ENCODE measurements around the gene ZNF205.

ZNF205 gene

DNA sequence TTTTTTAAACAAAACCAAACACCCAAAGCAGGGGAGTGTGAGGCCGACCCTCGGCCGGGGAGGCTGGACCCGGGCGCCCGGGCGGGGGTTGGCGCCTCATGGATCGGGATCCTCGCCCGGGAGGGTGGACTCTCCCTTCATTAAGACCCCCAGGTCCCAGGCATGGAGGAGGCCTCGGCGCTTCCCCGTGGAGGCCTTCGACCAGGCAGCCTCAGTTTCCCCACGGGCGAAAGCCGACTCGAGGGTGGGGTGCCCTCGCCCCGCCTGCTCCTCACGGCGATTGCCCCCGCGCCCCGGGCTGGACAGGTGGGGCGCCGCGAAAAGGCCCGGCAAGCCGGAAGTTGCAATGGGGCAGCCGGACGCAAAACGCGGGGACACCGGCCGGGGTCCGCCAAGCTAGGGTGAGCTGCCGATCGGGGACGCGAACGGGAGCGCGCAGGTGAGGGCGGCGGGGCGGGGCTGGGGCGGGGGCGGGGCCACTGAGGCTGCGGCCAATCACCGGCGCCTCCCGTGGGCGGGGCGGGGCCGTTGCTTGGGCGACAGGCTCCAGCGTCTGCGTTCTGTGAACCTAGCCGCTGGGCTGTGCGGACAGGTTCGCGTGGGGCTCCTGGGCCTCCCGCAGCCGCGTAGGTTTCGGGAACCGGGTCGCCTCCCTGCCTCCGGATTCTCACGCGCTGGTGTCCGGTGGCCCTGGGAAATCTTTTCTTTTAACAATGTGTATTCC is 6.0 kb upstream of the ZNF205 start:
- peak; percentile 94 to 98 for DNase-seq

DNA sequence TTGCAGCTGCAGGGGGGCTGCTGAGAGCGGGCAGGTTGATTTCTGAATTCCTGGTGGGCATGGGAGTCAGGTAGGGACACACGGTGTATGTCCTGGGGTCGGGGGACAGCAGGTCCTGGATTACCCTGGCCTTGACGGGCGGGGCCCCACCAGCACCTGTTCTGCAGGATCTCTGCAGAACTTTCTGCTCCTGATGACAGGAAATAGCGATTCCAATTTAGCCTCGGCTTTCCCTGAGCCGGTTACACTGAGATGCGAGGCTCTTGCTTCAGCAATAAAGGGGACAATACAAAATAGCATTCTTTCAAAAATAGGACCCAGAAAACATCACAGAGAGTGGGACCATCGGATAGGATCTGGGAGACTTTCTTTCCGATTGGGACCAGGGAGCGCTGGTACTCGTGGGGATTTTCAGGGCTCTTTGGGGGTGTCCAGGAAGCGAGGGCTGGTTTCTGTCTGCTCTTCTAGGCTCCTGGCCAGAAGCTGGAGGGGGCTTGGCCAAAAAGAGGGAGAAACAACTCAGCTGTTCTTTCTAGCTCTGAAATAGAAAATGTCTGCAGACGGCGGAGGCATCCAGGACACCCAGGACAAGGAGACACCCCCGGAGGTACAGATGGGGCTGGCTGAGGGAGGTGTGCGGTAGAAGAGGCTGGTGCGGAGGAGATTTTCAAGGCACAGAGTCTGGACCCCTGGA is 642 bp downstream of the ZNF205 start:
- no peak for DNase-seq

DNA sequence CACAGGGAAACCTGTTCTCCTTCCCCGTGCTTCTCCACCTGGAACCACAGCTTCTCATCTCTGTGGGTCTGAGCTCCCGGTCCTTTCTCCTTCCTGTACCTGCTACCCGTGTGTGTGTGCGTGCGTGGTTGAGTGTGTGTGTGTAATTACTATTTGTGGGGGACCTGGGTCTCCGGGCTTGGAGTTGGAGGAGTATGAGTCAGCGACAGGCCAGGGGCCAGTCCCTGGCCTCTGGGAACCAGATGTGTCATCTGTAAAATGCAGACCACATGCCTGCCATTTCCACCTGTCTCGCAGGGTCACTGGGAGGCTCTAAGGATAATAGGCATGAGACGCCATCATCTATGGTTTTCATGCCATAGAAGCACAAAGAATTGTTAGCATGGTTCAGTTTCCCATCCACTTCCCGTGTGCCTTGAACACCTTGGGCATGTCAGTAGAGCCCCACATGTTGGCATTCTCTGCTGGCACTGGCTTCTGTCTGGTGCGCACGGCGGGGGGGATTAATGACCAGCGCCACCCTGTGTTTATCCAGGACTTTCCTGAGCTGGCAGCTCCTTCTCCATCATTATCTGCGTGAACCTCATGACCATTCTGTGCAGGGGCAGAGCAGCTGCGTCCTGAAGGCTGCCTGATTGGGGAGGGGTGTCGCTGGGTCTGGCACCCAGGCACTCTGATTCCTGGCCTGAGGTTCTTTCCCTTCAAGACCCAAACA is 1.5 kb downstream of the ZNF205 start:
- no peak for DNase-seq

DNA sequence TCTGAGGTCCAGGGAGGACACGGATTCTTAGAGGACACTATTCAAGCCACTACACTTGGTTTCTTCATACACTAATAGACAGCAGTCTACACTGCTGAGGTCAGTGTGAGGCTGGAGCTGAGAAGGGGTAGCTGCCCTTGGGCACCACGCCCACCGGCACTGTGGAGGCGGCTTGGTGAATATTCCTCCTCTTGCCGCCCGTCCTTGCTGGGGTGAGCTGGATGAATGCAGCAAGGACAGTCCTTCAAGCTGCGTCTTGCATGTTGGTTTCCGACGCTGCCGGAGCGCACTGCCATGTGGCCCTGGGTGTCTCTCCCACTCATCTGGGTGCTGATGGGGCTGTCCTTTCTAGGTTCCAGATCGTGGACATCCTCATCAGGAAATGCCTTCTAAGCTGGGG is 2.6 kb downstream of the ZNF205 start:
- no peak for DNase-seq

DNA sequence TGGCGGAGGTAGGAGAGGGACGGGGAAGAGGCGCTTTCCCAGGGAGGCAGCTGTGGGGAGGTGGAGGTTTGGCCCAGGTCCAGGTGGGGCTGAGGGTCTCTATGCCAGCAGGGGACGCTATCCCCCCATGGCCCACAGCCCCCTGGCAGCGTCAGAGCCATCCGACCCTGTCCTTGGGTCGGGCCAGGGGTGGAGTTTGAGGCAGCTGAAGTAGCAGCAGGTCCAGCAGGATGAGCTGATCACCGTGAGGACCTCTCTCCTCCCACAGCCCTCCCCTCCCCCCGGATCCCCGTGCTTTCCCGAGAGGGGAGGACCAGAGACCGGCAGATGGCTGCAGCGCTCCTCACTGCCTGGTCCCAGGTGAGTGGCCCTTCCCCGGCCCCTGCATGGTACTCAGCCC is 3.2 kb downstream of the ZNF205 start:
- DNase-seq: no peak

GRCh38 chr16:3118204-3118790 is 5.9 kb downstream of the ZNF205 start:
- DNase-seq: no peak

DNA sequence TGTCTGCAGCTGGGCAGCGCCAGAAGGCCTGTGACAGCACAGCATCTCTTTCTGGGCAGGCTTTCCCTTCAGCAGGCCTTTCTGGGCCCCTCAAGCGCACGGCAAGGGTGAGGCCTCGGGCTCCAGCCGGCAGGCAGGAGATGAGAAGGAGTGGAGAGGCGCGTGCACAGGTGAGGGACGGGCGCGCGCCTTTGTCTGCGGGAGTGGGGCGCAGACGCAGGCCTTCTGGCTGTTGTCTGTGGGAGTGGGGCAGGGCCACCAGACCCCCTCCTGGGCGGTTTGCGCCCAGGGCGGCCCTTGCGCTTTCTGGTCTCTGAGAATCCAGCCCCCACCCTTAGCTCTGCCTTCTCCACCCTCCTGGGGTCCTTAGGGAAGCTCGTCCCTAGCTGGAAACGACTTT is 6.5 kb downstream of the ZNF205 start:
- DNase-seq: no peak

DNA sequence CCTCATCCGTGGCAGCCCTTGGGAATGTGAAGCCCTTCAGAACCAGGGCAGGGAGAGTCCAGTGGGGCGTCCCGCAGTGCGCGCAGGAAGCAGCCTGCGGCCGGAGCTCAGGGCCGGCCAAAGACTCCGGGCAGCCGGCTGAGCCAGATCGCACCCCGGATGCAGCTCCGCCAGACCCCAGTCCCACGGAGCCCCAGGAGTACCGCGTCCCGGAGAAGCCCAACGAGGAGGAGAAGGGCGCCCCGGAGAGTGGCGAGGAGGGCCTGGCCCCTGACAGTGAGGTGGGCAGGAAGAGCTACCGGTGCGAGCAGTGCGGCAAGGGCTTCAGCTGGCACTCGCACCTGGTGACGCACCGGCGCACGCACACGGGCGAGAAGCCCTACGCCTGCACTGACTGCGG is 6.9 kb downstream of the ZNF205 start:
- no peak for DNase-seq

DNA sequence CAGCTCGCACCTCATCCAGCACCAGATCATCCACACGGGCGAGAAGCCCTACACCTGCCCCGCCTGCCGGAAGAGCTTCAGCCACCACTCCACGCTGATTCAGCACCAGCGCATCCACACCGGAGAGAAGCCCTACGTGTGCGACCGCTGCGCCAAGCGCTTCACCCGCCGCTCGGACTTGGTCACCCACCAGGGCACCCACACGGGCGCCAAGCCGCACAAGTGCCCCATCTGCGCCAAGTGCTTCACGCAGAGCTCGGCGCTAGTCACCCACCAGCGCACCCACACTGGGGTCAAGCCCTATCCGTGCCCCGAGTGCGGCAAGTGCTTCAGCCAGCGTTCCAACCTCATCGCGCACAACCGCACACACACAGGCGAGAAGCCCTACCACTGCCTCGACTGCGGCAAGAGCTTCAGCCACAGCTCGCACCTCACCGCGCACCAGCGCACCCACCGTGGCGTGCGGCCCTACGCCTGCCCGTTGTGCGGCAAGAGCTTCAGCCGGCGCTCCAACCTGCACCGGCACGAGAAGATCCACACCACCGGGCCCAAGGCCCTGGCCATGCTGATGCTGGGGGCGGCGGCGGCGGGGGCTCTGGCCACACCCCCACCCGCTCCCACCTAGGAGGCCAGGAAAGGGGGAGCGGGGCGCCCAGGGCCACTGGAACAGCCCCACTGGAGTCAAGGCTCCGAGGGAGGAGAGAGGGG is 7.5 kb downstream of the ZNF205 start:
- no peak for DNase-seq

DNA sequence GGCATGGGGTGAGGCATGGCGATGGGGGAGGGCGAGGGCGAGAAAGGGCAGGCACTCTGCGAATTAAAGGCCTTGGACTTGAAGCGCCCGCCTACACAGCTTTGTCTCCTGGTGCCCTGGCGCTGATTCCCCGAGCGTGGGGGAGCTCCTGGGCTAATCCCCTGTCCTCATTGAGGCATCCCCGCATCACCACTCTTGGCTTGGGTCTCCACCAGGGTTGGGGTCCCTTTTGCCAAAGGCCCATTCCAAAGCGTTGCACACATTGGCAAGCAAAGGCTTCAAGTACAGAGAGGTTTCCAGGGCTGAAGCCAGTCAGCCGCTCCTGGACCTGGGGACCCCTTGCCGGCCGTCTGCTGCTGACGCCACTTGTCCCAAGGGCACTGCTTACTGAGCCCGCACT is 8.0 kb downstream of the ZNF205 start:
- DNase-seq: no peak

- no peak for DNase-seq
Measured at GRCh38 chr16:3121851-3122467, 9.6 kb downstream of the ZNF205 start.

DNA sequence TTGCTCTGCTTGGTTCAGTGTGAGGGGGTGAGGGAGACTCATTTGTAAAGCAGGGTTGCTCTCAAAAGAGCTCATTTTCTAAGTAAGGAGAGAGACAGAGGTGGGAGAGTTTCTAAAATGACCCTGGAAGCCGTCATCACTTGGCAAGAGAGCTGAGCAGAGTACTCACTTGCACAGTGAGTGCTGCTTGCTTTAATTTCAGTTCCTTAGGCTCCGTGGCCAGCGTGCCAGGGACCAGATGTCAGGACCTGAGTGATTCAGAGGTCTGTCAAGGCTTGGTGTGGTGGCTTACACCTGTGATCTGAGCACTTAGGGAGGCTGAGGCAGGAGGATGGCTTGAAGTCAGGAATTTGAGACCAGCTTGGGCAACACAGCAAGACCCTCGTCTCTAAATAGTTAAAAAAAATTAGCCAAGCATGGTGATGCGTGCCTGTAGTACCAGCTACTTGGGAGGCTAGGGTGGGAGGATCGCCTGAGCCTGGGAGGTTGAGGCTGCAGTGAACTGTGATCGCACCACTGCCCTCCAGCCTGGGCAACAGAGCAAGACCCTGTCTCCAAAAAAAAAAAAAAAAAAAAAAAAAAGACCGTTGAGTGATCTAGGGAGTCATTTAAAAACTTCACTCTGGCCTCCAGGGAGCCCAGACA is 10.7 kb downstream of the ZNF205 start:
- DNase-seq: no peak

DNA sequence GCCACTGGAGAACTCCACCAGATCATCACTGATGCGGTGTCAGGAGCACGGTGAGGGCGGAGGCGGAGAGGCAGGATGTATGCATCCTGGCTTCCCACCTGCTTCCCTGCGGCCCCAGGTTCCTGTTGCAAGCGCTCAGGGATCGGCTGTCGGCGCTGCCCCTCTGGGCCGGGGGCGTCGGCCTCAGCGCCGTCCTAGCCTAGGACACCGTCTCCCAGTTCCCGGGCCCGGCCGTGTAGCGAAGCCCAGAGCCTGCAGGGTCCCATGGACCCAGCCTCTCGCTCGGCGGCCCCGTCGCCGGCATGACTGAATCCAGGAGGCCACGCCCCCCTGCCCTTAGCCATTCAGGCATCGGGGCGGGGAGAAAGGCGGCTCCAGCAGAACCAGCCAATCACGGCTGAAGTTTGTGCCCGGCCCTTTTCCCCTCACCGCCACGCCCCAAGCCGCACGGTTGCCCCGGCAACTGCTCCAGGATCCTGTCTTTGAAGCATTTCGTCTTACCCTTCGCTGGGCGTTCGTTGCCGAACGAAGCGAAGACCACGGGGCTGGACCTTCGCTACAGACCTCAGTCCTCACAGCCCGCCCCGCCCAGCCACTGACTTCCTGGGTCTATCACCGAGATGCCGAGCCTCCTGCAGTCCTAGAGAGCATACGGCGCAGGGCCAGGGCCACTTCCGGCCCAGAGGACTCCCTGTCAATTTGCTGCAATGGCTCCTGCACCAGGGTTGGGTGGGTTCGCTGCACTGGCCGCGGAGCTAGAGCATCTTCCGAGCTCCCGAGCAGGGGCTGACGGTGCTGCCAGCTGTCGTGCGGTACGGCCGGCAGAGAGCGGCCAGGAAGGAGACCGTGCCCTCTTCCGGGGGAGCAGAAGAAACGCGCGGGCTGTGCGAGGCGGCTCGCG is 11.8 kb downstream of the ZNF205 start:
- peak; percentile 97 to 99 for DNase-seq

- peak; percentile 45 to 80 for DNase-seq
Measured at GRCh38 chr16:3127745-3128144, 15.4 kb downstream of the ZNF205 start.

- peak; percentile 59 to 79 for DNase-seq
Measured at GRCh38 chr16:3129137-3130131, 17.0 kb downstream of the ZNF205 start.

- DNase-seq: peak in 1 of 2 experiments; percentile 12
Measured at GRCh38 chr16:3131755-3132377, 19.5 kb downstream of the ZNF205 start.

DNA sequence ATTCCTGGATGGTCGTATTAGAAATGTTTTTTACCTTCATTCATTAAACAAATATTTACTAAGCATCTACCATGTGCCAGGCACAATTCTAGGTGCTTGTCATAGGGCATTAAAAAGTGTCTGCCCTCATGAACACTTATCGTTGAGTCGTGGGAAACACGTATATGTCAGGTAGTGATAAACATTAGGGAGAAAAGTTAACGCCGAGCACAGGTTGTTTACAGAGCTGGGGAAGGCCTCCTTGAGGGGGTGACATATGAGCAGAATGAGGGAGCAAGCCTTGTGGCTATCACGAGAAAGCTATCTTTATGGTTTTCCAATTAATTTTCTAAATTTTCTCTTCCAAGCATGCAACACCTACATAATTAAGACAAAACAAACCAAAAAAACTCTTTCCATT is 21.5 kb downstream of the ZNF205 start:
- DNase-seq: no peak

- peak; percentile 94 to 99 for DNase-seq
Measured at GRCh38 chr16:3134338-3135125, 22.1 kb downstream of the ZNF205 start, which contains the start of gene ZNF213. Gene ZNF213, plus strand, starts transcription at chr16:3135029. Its CDS starts 2,252 bp downstream, at chr16:3137281.
